AG04449 (cell line): ENCODE data around the gene RPS3.
A peak's percentile ranks its signal among the peaks of the same experiment; 100 is the strongest.

Source experiments
- CTCF ChIA-PET: fragments of 350-600 bp; formaldehyde crosslinking; extraction: SDS; loops from one replicate; lab custom pipeline; 2021; ENCODE audit warnings: antibody characterized with exemption; lab: Yijun Ruan, JAX
- POLR2A ChIA-PET: fragments of 400-600, 350-600 bp; formaldehyde crosslinking; extraction: SDS; loops from one replicate; lab custom pipeline; 2020; ENCODE audit warnings: antibody characterized with exemption, inconsistent platforms; lab: Yijun Ruan, JAX
- DNase-seq: peaks from one replicate; pipeline ENCODE4 v3.0.0-alpha.2; 2010; ENCODE audit warnings: low read depth, low spot score
- H3K4me3 ChIP-seq: 2 replicates; pipeline ENCODE4 v1.5.1; 2011; ENCODE audit warnings: low read depth, mild to moderate bottlenecking, control low read depth, low read length
- TF ChIP-seq, protein P1 (sequence below): IDR thresholded peaks from one replicate; pipeline ENCODE4 v1.5.1; 2011; ENCODE audit warnings: mild to moderate bottlenecking, moderate library complexity, low read length, control low read depth, inconsistent platforms; ENCODE audit not compliant: insufficient read depth; ENCODE audit errors: missing control alignments

The RPS3 gene

DNA sequence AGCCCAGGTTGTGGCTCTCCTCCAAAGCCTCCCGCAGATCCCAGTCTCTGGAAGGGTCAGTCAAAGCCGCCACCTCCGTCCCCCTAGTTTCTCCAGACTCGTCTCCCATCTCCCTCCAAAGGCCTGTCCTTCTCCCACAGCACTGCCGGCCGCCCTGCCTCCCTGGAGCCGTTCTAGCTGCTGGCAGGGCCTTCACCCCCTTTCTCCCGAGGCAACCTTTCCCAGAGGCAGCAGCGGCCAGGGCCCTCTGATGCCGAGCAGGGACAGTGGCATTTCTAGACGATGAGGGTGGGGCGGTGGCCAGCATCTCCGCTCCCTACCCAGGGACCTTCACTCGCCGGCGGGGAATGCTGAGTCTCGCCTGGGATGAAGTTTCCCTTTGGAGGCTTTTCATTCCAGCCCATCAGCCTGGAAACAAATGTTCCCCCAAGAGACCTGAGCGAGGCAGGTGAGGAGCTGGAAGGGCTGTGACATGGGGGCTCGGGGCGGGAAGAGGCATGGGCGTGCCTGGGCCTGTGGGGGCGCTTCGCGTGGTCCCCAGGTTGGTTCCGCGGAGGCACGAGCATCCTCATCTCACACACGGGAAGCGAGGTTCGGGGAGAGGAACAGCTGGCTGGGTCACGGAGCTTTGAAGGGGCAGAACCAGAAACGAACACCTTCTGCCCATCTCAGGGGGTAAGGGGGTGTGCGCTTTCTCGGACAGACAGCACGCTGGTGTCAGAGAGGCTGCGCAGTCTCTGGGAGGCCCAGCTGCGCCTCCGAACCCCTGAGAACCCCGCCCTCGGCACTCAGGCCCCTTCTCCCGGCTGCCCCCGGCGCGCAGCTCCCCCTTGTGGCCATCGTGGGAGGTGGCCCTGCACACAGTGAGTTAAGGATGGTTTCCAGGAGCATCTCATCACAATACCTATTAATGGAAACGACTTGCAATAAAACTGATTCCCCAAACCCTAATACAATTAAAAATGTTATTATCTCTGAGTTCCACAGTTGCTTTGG lies 51.8 kb downstream of the RPS3 start:
- TF ChIP-seq, protein P1, sequence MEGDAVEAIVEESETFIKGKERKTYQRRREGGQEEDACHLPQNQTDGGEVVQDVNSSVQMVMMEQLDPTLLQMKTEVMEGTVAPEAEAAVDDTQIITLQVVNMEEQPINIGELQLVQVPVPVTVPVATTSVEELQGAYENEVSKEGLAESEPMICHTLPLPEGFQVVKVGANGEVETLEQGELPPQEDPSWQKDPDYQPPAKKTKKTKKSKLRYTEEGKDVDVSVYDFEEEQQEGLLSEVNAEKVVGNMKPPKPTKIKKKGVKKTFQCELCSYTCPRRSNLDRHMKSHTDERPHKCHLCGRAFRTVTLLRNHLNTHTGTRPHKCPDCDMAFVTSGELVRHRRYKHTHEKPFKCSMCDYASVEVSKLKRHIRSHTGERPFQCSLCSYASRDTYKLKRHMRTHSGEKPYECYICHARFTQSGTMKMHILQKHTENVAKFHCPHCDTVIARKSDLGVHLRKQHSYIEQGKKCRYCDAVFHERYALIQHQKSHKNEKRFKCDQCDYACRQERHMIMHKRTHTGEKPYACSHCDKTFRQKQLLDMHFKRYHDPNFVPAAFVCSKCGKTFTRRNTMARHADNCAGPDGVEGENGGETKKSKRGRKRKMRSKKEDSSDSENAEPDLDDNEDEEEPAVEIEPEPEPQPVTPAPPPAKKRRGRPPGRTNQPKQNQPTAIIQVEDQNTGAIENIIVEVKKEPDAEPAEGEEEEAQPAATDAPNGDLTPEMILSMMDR, result peak; percentile 61
- ChIA-PET CTCF (interaction anchor here (0.6 to 7.8 kb wide), 9 partner anchors 8 to 79 kb away, joined by 3 to 145 read pairs (median 4); partner anchors contain the start of gene GDPD5), POLR2A (no interaction called here)
- H3K4me3 ChIP-seq, result no peak overlapping the region
- no peak for DNase-seq

DNA sequence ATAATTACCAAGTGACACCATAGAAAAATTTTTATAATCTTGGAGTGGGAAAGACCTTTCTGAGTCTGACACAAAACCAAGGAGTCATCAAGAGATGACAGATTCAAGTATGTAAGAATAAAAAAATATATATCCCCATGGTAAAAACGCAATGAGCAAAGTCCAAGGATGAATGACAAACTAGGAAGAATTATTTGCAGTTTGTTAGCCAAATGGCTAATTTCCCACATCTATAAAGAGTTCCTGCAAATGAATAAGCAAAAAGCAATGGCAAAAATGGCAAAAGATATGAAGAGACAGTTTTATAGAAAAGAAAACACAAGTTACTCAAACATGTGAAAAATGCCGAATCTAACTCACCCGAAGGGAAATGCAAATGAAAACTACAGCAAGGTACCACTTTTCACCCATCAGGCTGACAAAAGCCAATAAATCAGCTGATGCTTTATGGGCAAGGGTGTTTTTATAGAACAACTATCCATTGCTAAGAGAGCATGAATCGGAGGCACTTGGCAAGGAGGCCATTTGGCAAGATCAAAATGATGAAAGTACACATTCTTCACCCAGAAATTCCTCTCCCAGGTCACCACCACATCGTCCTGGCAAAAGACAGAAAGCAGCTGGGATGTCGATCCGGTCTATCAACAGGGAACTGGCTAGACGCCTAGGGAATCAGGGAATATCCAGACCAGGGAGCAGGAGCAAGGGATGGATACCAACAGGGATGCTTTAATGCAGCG lies 54.8 kb downstream of the RPS3 start:
- ChIA-PET POLR2A (interaction anchor here (0.6 kb wide), 1 partner anchor 56 kb away, joined by 4 read pairs; no protein-coding TSS in a partner anchor), CTCF (interaction anchor here (0.6 to 7.8 kb wide), 10 partner anchors 9 to 76 kb away, joined by 3 to 145 read pairs (median 4); partner anchors contain the start of gene GDPD5)
- TF ChIP-seq, protein P1, result no peak
- H3K4me3 ChIP-seq, result no peak overlapping the region
- DNase-seq, result peak; percentile 63

DNA sequence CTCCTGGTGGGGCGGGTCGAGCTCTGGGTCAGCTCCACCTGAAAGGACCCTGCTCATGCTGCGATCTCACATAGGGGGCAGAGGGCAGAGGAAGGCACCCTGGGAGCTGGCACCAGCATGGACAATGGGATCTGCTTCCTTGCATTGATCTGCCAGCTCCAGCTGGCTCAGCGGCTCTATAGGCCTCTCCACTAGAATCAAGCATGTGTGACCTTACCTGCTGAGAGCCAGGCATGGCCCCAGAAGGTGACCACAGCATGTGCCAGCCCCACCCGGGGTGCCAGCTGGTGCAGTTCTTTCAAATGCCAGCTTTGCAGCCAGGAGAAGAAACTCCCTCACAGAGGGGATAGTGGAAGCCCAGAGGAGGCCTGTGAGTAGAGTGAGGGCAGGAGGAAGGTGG lies 55.7 kb downstream of the RPS3 start:
- ChIA-PET POLR2A (no interaction called here), CTCF (interaction anchor here (0.6 to 7.8 kb wide), 11 partner anchors 10 to 75 kb away, joined by 3 to 145 read pairs (median 4); partner anchors contain the start of gene GDPD5)
- H3K4me3 ChIP-seq, result no peak overlapping the region
- TF ChIP-seq, protein P1, result no peak
- DNase-seq, result no peak
